Subcutaneous abdominal adipose tissue (tissue), 5 donors: ENCODE measurements around the gene MAGEA9.
"Not testable (repeated sequence)": the region's sequence is repeated elsewhere in the genome, so short reads cannot be mapped to it uniquely, and the experiment has no call there.

ENCODE experiments used
- H3K27ac ChIP-seq: one replicate; pipeline ENCODE4 v1.7.0; 2013; ENCODE audit warnings: low read depth, mild to moderate bottlenecking, inconsistent platforms, low read length, moderate library complexity
- H3K27me3 ChIP-seq, 5 donors: one replicate each; pipeline ENCODE4 v1.7.0; 2013; ENCODE audit warnings: low read length in 5 of 5, inconsistent platforms in 1 of 5; ENCODE audit not compliant: control insufficient read depth in 5 of 5, insufficient read depth in 4 of 5
- H3K36me3 ChIP-seq, 5 donors: one replicate each; pipeline ENCODE4 v1.7.0; 2013; ENCODE audit warnings: low read length in 5 of 5; ENCODE audit not compliant: control insufficient read depth in 5 of 5, insufficient read depth in 5 of 5
- H3K4me1 ChIP-seq, 5 donors: one replicate each; pipeline ENCODE4 v1.7.0; 2013; ENCODE audit warnings: low read length in 5 of 5, mild to moderate bottlenecking in 3 of 5, moderate library complexity in 1 of 5; ENCODE audit not compliant: control insufficient read depth in 5 of 5, insufficient read depth in 5 of 5
- H3K4me3 ChIP-seq, 5 donors: one replicate each; pipeline ENCODE4 v1.7.0; 2013; ENCODE audit warnings: low read length in 5 of 5, low read depth in 1 of 5
- H3K9ac ChIP-seq, 5 donors: one replicate each; pipeline ENCODE4 v1.7.0; 2013; ENCODE audit warnings: low read length in 5 of 5, mild to moderate bottlenecking in 4 of 5, moderate library complexity in 3 of 5
- H3K9me3 ChIP-seq, 5 donors: one replicate each; pipeline ENCODE4 v1.7.0; 2013; ENCODE audit warnings: low read length in 5 of 5; ENCODE audit not compliant: control insufficient read depth in 5 of 5
- donor health status: healthy.
- donor health status: healthy.
- donor health status: healthy.
- donor health status: healthy.
- donor health status: healthy.

The MAGEA9 gene, protein sequence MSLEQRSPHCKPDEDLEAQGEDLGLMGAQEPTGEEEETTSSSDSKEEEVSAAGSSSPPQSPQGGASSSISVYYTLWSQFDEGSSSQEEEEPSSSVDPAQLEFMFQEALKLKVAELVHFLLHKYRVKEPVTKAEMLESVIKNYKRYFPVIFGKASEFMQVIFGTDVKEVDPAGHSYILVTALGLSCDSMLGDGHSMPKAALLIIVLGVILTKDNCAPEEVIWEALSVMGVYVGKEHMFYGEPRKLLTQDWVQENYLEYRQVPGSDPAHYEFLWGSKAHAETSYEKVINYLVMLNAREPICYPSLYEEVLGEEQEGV

GRCh38 chrX:149781727-149782126 lies at the start of gene MAGEA9:
Gene MAGEA9, plus strand, starts transcription at chrX:149781930. Its CDS starts 4,281 bp downstream, at chrX:149786211.
- H3K27me3 ChIP-seq, H3K9me3 ChIP-seq, H3K27ac ChIP-seq, H3K4me3 ChIP-seq, H3K9ac ChIP-seq, H3K36me3 ChIP-seq, H3K4me1 ChIP-seq: not testable (repeated sequence)

DNA sequence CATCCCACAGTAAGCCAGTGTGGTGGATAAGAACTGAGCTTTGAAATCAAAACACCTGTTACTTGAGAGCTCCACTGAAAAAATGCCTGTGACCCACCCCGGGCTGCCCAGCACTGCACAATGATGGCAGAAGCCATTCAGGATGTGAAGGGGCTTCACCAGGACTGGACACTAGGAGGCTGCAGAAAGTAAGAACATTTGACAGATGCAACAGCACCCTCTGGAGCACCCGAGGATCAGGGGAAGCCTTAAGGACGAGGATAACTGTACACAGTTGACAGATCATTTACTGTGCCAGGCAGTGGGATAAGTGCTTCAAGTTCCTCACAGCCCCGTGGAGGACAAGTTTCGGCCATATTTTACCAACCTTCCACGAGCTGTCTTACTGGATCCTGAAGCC lies 39.5 kb upstream of the MAGEA9 start:
- H3K4me1 ChIP-seq, H3K36me3 ChIP-seq, H3K27me3 ChIP-seq, H3K27ac ChIP-seq, H3K9me3 ChIP-seq, H3K9ac ChIP-seq, H3K4me3 ChIP-seq: not testable (repeated sequence)

DNA sequence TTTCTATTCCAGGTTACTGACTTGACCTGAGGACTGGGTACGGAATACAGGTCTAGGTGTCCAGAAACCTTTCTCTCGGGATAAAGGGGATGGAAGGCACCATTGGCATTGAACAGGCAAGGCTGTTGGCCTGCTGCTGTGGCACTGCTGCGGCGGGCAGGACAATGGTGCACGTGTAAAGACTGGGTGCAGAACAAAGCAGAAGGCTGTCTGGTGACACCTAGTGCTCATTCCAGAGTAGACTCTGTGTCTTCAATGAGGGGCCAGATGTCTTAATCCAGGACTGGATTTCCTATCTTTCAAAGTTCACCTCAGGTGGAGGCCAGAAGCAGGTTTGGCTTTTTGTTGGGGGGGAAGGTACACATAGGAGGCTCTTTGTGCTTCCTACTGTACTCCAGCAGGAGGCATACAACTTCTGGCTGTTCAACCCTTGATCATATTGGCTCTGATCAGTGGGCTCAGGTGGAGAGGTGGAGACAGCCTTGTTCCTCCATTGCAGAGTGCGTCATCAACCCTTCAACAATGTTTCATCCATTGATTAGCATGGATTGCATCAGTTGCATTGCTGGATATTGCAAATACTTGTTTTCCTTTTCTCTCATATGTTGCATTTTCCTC lies 35.2 kb upstream of the MAGEA9 start:
- H3K27me3 ChIP-seq, H3K36me3 ChIP-seq, H3K4me1 ChIP-seq, H3K9ac ChIP-seq, H3K4me3 ChIP-seq, H3K9me3 ChIP-seq, H3K27ac ChIP-seq: not testable (repeated sequence)

GRCh38 chrX:149757206-149758067 lies 24.3 kb upstream of the MAGEA9 start:
- Histone ChIP-seq H3K9me3 (peaks cover 0 to 2% (median 0%) of the 10 kb centered on the region in 5 donors), H3K4me1 (no peaks in the 10 kb centered on the region), H3K36me3 (no peaks in the 10 kb centered on the region), H3K9ac (no peak overlapping the region), H3K27me3 (peaks cover 0 to 16% (median 3%) of the 10 kb centered on the region in 5 donors), H3K4me3 (no peak overlapping the region), H3K27ac (no peak overlapping the region)

DNA sequence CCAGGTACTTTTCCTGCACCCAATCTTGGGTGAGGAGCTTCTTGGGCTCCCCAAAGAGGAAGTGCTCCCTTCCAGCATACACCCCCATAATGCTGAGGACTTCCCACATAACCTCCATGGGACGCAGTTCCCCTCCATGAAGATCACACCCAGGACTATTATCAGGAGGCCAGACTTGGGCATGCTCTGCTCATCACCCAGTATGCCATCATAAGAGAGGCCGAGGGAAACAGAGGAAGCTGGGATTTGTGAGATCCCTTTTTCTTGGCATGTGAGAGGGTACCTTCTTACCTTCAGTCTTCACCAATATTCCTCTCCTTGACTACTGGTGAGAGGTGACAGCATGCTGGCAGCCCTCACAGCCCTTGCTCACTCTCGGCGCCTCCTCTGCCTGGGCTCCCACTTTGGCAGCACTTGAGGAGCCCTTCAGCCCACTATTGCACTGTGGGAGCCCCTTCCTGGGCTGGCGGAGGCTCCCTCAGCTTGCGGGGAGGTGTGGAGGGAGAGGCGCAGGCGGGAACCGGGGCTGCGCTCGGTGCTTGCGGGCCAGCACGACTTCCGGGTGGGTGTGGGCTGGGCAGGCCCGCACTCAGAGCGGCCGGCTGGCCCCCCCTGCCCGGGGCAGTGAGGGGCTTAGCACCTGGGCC lies 23.5 kb upstream of the MAGEA9 start:
- H3K36me3 ChIP-seq, result no peaks in the 10 kb centered on the region
- H3K4me3 ChIP-seq, result no peak overlapping the region
- H3K27ac ChIP-seq, result no peak overlapping the region
- peaks cover 0 to 16% (median 3%) of the 10 kb centered on the region in 5 donors for H3K27me3 ChIP-seq
- no peaks in the 10 kb centered on the region for H3K4me1 ChIP-seq
- H3K9me3 ChIP-seq, result peaks cover 0 to 2% (median 0%) of the 10 kb centered on the region in 5 donors
- H3K9ac ChIP-seq, result no peak overlapping the region

- H3K9me3 ChIP-seq, H3K27ac ChIP-seq, H3K36me3 ChIP-seq, H3K4me1 ChIP-seq, H3K9ac ChIP-seq, H3K4me3 ChIP-seq: not testable (repeated sequence)
- peaks cover 0 to 16% (median 3%) of the 10 kb centered on the region in 5 donors for H3K27me3 ChIP-seq
Observed at GRCh38 chrX:149758715-149759078, 23.0 kb upstream of the MAGEA9 start.

- no peak overlapping the region for H3K4me3 ChIP-seq
- H3K27ac ChIP-seq, result no peak overlapping the region
- H3K9ac ChIP-seq, result no peak overlapping the region
- no peaks in the 10 kb centered on the region for H3K36me3 ChIP-seq
- peaks cover 0 to 2% (median 0%) of the 10 kb centered on the region in 5 donors for H3K9me3 ChIP-seq
- H3K4me1 ChIP-seq, result no peaks in the 10 kb centered on the region
- H3K27me3 ChIP-seq, result peaks cover 0 to 16% (median 3%) of the 10 kb centered on the region in 5 donors
Observed at GRCh38 chrX:149759824-149760223, 21.9 kb upstream of the MAGEA9 start.

GRCh38 chrX:149760965-149761364 lies 20.8 kb upstream of the MAGEA9 start:
- Histone ChIP-seq H3K9me3 (peaks cover 0 to 2% (median 0%) of the 10 kb centered on the region in 5 donors), H3K4me3 (no peak overlapping the region), H3K27me3 (peaks cover 0 to 16% (median 3%) of the 10 kb centered on the region in 5 donors), H3K4me1 (no peaks in the 10 kb centered on the region), H3K36me3 (no peaks in the 10 kb centered on the region), H3K27ac (no peak overlapping the region), H3K9ac (no peak overlapping the region)

DNA sequence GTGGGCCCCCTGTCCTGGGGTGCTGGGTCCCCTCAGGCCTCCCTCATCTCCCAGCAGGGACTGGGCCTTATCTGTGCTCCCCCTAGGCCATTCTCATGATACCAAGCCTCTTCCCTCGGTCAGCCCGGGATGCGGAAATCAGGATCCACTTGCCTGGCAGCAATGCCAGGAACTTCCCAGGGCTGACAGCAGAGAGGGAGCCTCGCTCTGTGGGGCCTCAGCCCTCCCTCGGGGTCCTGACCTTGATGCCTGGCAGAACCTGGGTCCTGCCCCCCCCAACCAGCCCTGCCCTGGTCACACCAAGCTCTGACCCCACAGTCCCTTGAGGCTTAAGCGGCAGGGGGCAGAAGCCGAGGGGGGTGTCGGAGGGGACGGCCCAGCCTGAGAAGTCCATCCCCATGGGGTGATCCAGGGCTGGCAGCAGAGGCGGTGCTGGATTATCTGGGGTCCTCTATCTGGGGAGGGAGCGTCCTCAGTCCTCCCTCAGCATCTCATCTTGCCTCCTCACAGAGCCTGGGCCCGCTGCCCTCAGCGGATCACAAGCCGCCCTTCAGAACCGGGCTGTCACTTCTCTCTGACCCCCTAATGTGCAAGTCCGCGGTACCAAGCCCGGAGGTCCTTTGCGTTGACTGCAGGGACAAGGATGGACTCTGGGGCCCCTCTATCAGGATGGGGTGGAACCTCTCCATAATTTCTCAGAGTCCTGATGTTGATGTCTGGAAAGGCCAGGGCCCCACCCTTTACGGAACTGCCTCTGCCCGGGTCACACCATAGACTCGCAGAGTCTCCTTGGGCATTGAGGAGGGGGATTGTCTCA lies 19.7 kb upstream of the MAGEA9 start:
- H3K27ac ChIP-seq, H3K9me3 ChIP-seq, H3K4me3 ChIP-seq, H3K36me3 ChIP-seq, H3K4me1 ChIP-seq, H3K9ac ChIP-seq: not testable (repeated sequence)
- H3K27me3 ChIP-seq, result peaks cover 0 to 16% (median 2%) of the 10 kb centered on the region in 5 donors
